Astrocyte of the spinal cord (primary cell): ENCODE results near the gene MMS19.
"Not testable (repeated sequence)": the region's sequence is repeated elsewhere in the genome, so short reads cannot be mapped to it uniquely, and the experiment has no call there.

Source experiments
- DNase-seq: peaks from one replicate; pipeline ENCODE4 v3.0.0; 2011; ENCODE audit warnings: low read depth, low spot score
- H3K4me3 ChIP-seq: 2 replicates; pipeline ENCODE4 v1.5.1; 2011; ENCODE audit warnings: low read depth, mild to moderate bottlenecking, low read length, moderate library complexity
- CTCF ChIP-seq: IDR thresholded peaks from 2 replicates; pipeline ENCODE4 v1.5.1; 2012; ENCODE audit warnings: low read depth, mild to moderate bottlenecking, low read length, inconsistent platforms
- in situ Hi-C: cut with HindIII; loops from 2 replicates; pipeline ENCODE4 v1.10.0; 2017; ENCODE audit warnings: low sequenced_read_pairs

The MMS19 gene

GRCh38 chr10:97482381-97482780, 15.8 kb downstream of the MMS19 start:
- in situ Hi-C loops: no loop called here
- DNase-seq: no peak
- no peak overlapping the region for H3K4me3 ChIP-seq
- TF ChIP-seq CTCF: no peak

GRCh38 chr10:97481071-97481470, 17.2 kb downstream of the MMS19 start:
- no peak for TF ChIP-seq CTCF
- no peak for DNase-seq
- in situ Hi-C loops: no loop called here
- H3K4me3 ChIP-seq: no peak overlapping the region

DNA sequence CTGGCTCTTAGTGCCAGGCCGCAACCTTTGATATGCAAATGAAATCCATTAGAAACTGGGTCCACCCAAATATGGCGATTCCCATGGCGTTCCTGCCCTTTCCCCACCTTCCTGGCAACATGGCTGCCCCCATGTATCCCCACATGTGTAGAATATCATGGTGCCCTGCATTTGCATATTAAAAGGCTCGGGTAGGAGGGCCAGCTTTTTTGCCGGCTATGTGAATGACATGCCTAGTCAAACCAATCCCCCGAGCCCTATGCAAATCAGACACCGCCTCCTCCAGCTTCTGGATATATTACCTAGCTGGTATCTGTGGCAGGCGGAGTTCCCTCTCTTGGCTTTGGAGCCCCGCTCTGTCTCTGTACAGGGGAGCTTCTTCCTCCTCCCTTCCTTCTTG, 18.3 kb downstream of the MMS19 start:
- in situ Hi-C loops: no loop called here
- no peak for TF ChIP-seq CTCF
- no peak for DNase-seq
- no peak overlapping the region for H3K4me3 ChIP-seq

DNA sequence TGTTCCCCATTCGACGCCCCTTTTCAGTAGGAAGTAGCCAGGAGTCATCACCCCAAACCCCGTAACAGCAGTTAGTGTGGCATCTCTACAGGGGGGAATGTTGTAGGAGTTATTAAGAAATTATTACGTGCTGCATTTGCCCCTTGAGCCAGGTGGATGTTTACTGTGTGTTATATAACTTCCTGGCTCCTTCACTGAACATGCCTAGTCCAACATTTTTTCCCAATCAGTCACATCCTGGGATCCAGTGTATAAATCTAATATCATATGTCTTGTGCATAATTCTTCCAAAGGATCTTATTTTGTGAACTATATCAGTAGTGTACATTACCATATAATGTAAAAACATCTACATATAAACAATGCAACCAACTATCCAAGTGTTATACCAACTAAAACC, 18.8 kb downstream of the MMS19 start:
- H3K4me3 ChIP-seq, DNase-seq, in situ Hi-C loops: not testable (repeated sequence)

DNA sequence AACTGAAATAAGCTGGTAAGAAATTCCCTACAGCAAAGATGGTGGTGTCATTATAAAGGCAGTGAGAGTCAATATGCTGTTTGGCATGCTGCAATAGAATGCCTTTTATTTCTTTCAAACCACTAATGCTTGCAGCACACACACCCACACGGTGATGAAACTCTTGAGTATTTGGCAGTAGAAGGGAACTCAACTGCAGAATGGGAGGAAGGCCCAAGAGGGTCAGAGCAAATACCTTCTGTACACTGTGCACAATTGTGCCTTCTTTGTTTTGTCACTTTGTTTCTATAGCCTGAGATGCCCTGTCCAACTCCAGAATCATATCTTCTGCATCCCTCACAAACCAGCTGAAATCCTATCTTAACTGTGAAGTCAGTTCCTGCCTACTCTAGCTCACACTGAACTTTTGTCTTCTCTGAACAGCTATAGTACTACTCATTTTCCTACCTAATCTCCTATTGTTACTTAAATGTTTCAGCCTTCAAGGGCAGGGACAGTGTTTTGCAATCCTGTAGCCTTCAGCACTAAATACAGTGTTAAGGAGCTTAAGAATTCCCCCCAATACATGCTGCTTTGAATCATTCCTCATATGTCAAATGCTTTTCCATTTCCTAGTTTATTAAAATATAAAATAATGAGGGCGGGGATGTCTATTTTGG, 22.2 kb downstream of the MMS19 start:
- no peak for TF ChIP-seq CTCF
- H3K4me3 ChIP-seq: no peak overlapping the region
- DNase-seq: peak; percentile 67
- in situ Hi-C loops: no loop called here

GRCh38 chr10:97474918-97475317, 23.3 kb downstream of the MMS19 start:
- in situ Hi-C loops: no loop called here
- H3K4me3 ChIP-seq: no peak overlapping the region
- no peak for TF ChIP-seq CTCF
- no peak for DNase-seq

GRCh38 chr10:97468781-97469180, 29.4 kb downstream of the MMS19 start:
- H3K4me3 ChIP-seq, in situ Hi-C loops, DNase-seq: not testable (repeated sequence)

- in situ Hi-C loops: no loop called here
- no peak for DNase-seq
- no peak overlapping the region for H3K4me3 ChIP-seq
- TF ChIP-seq CTCF: no peak
These were observed 30.1 kb downstream of the MMS19 start for GRCh38 chr10:97468162-97468561.
